Astrocyte (in vitro differentiated cells and primary cell): ENCODE data around the gene SLC24A4. TPM values are rescaled to one million over a fixed set of nuclear protein-coding genes. Genes with fewer than 3 reads are reported as not detected.
A peak's percentile ranks its signal among the peaks of the same experiment; 100 is the strongest.

Experiments used
- DNase-seq: peaks from one replicate; pipeline ENCODE4 v3.0.0-alpha.2; 2010; ENCODE audit warnings: low read depth
- FAIRE-seq: peaks from 2 replicates; lab custom pipeline; 2011; peaks lifted over from hg19 to GRCh38; lab: Jason Lieb, UNC
- H2AFZ ChIP-seq: 2 replicates; pipeline ENCODE4 v1.6.0; 2012; ENCODE audit warnings: low read depth, low read length, inconsistent platforms
- H3K27ac ChIP-seq: 2 replicates; pipeline ENCODE4 v1.5.1; 2011; ENCODE audit warnings: low read depth, low read length, inconsistent platforms
- H3K27me3 ChIP-seq: 2 replicates; pipeline ENCODE4 v1.6.0; 2011; ENCODE audit warnings: low read length, inconsistent platforms; ENCODE audit not compliant: insufficient read depth
- H3K36me3 ChIP-seq: 2 replicates; pipeline ENCODE4 v1.5.1; 2011; ENCODE audit warnings: low read length, inconsistent platforms; ENCODE audit not compliant: insufficient read depth
- H3K4me1 ChIP-seq: 2 replicates; pipeline ENCODE4 v1.5.1; 2011; ENCODE audit warnings: low read length, inconsistent platforms; ENCODE audit not compliant: insufficient read depth
- H3K4me2 ChIP-seq: 2 replicates; pipeline ENCODE4 v1.6.0; 2012; ENCODE audit warnings: low read length, inconsistent platforms
- H3K4me3 ChIP-seq: 2 replicates; pipeline ENCODE4 v1.5.1; 2011; ENCODE audit warnings: low read depth, mild to moderate bottlenecking, low read length, inconsistent platforms; ENCODE audit not compliant: insufficient read depth
- H3K79me2 ChIP-seq: 2 replicates; pipeline ENCODE4 v1.6.0; 2012; ENCODE audit warnings: mild to moderate bottlenecking, low read length, inconsistent platforms; ENCODE audit not compliant: insufficient read depth
- H3K9ac ChIP-seq: 2 replicates; pipeline ENCODE4 v1.6.0; 2012; ENCODE audit warnings: mild to moderate bottlenecking, low read length, inconsistent platforms
- H3K9me3 ChIP-seq: 2 replicates; pipeline ENCODE4 v1.5.1; 2012; ENCODE audit warnings: low read depth, mild to moderate bottlenecking, low read length, inconsistent platforms; ENCODE audit not compliant: insufficient read depth
- H4K20me1 ChIP-seq: 2 replicates; pipeline ENCODE4 v1.6.0; 2012; ENCODE audit warnings: low read length, inconsistent platforms; ENCODE audit not compliant: insufficient read depth
- H3K27ac Mint-ChIP-seq: one replicate; pipeline ENCODE4 v1.8.0; 2021; ENCODE audit warnings: mild to moderate bottlenecking, mixed read lengths; ENCODE audit not compliant: unreplicated experiment
- H3K27me3 Mint-ChIP-seq: one replicate; pipeline ENCODE4 v1.8.0; 2021; ENCODE audit warnings: low read depth, mixed read lengths; ENCODE audit not compliant: unreplicated experiment
- H3K36me3 Mint-ChIP-seq: one replicate; pipeline ENCODE4 v1.8.0; 2021; ENCODE audit warnings: low read depth, mixed read lengths; ENCODE audit not compliant: unreplicated experiment
- H3K4me1 Mint-ChIP-seq: one replicate; pipeline ENCODE4 v1.8.0; 2021; ENCODE audit warnings: low read depth, mixed read lengths; ENCODE audit not compliant: unreplicated experiment
- H3K4me3 Mint-ChIP-seq: one replicate; pipeline ENCODE4 v1.8.0; 2021; ENCODE audit warnings: mild to moderate bottlenecking, moderate library complexity, mixed read lengths; ENCODE audit not compliant: unreplicated experiment
- H3K9me3 Mint-ChIP-seq: one replicate; pipeline ENCODE4 v1.8.0; 2021; ENCODE audit warnings: mild to moderate bottlenecking, mixed read lengths; ENCODE audit not compliant: unreplicated experiment
- CTCF ChIP-seq: IDR thresholded peaks from 2 replicates; pipeline ENCODE4 v1.5.1; 2011; ENCODE audit warnings: low read depth, mild to moderate bottlenecking, inconsistent platforms, low read length, moderate library complexity; ENCODE audit not compliant: insufficient read depth
- EZH2 ChIP-seq: IDR thresholded peaks from 2 replicates; pipeline ENCODE4 v1.6.1; 2012; ENCODE audit warnings: mild to moderate bottlenecking, low read length, inconsistent platforms; ENCODE audit not compliant: insufficient read depth
- total RNA-seq: library from RNA; stranded (reverse); gene quantifications from 2 replicates; pipeline ENCODE4 v1.2.1, GENCODE V29; 2021

The SLC24A4 gene
- total RNA-seq, 1 donor from 2014 or later = not detected

- FAIRE-seq = peak; percentile 9
These were observed 206.9 kb downstream of the SLC24A4 start for GRCh38 chr14:92529903-92530302.

GRCh38 chr14:92531106-92531873, 208.3 kb downstream of the SLC24A4 start:
- Histone ChIP-seq H3K27me3 (no peaks in the 10 kb centered on the region), H2AFZ (no peak overlapping the region), H3K79me2 (peaks cover 28% of the 10 kb centered on the region), H3K9me3 (no peaks in the 10 kb centered on the region), H3K4me2 (no peak overlapping the region), H3K27ac (no peak overlapping the region), H3K9ac (no peak overlapping the region), H3K36me3 (no peaks in the 10 kb centered on the region), H4K20me1 (peaks cover 29% of the 10 kb centered on the region), H3K4me1 (peaks cover 13% of the 10 kb centered on the region), H3K4me3 (no peak overlapping the region)
- H3K4me1 Mint-ChIP-seq = peaks cover 25% of the 10 kb centered on the region
- H3K27ac Mint-ChIP-seq = no peak overlapping the region
- H3K27me3 Mint-ChIP-seq = no peaks in the 10 kb centered on the region
- H3K9me3 Mint-ChIP-seq = no peaks in the 10 kb centered on the region
- no peak overlapping the region for H3K4me3 Mint-ChIP-seq
- FAIRE-seq (no peak), DNase-seq (no peak)
- TF ChIP-seq EZH2 = no peak
- TF ChIP-seq CTCF = no peak
- no peaks in the 10 kb centered on the region for H3K36me3 Mint-ChIP-seq

More at GRCh38 chr14:92529903-92530302, 206.9 kb downstream of the SLC24A4 start:
- Histone ChIP-seq H3K79me2 (peaks cover 36% of the 10 kb centered on the region), H3K4me1 (peaks cover 4% of the 10 kb centered on the region), H3K4me2 (no peak overlapping the region), H3K4me3 (no peak overlapping the region), H2AFZ (no peak overlapping the region), H4K20me1 (peaks cover 33% of the 10 kb centered on the region), H3K9ac (no peak overlapping the region), H3K27me3 (no peaks in the 10 kb centered on the region), H3K9me3 (no peaks in the 10 kb centered on the region), H3K27ac (no peak overlapping the region), H3K36me3 (no peaks in the 10 kb centered on the region)
- Mint-ChIP-seq H3K36me3 (no peaks in the 10 kb centered on the region), H3K9me3 (no peaks in the 10 kb centered on the region), H3K4me1 (peaks cover 17% of the 10 kb centered on the region), H3K27ac (no peak overlapping the region), H3K4me3 (no peak overlapping the region), H3K27me3 (no peaks in the 10 kb centered on the region)
- TF ChIP-seq EZH2 (no peak), CTCF (no peak)
- DNase-seq = no peak
